GM13976 (cell line): ENCODE data around the gene MSH5.
"Not testable (repeated sequence)": the region's sequence is repeated elsewhere in the genome, so short reads cannot be mapped to it uniquely, and the experiment has no call there.

ENCODE experiments used
- DNase-seq: peaks from one replicate; pipeline ENCODE4 v3.0.0; 2012; ENCODE audit warnings: low spot score
- CTCF ChIP-seq: IDR thresholded peaks from 2 replicates; pipeline ENCODE4 v1.5.1; 2012; ENCODE audit warnings: borderline replicate concordance, mild to moderate bottlenecking; ENCODE audit not compliant: insufficient read depth; ENCODE audit errors: extremely low read depth, missing control alignments, control extremely low read depth
- in situ Hi-C: fragments of 300-500 bp; cut with MboI; formaldehyde crosslinking; loops from one replicate; pipeline ENCODE4 v1.12.0; 2022; ENCODE audit warnings: low sequenced_read_pairs, mixed read lengths, inconsistent platforms; ENCODE audit not compliant: unreplicated experiment

The MSH5 gene

GRCh38 chr6:31705931-31706330 lies 33.9 kb upstream of the MSH5 start:
- no peak for TF ChIP-seq CTCF

DNA sequence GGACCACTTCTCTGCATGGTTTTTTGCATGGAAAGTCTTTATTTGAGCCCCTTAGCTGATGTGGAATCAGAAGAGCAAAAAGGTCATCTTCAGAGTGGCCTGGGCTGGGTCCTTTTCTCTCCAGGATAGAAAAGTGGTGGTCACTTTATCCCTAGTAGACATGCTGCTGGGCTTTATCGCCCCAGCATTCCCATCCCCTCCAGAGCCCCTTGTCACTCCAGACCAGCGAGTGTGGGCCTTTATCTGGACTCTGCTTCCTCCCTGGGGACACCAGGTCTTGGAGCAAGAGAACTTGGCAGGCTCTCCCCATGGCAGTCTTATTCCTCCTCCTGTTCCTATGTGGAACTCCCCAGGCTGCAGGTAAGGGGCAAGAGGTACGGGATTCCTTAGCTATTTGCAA lies 33.2 kb upstream of the MSH5 start, which contains the start of gene LY6G6F:
TSS of gene LY6G6F (plus strand) at position 268 of the 400 bp plus-strand sequence. CDS start at position 309, 41 bp downstream.
- in situ Hi-C loops: no loop called here
- no peak for TF ChIP-seq CTCF
- DNase-seq: no peak

More at GRCh38 chr6:31705931-31706330, 33.9 kb upstream of the MSH5 start:
- no peak for DNase-seq
- in situ Hi-C loops: no loop called here

- TF ChIP-seq CTCF: no peak
These were observed 32.1 kb upstream of the MSH5 start for GRCh38 chr6:31707701-31708100.

GRCh38 chr6:31708224-31708623 lies 31.6 kb upstream of the MSH5 start:
- in situ Hi-C loops: no loop called here
- DNase-seq: no peak
- no peak for TF ChIP-seq CTCF

More at GRCh38 chr6:31707701-31708100, 32.1 kb upstream of the MSH5 start:
- DNase-seq: no peak
- in situ Hi-C loops: no loop called here

GRCh38 chr6:31709157-31709556 lies 30.6 kb upstream of the MSH5 start:
- DNase-seq, in situ Hi-C loops: not testable (repeated sequence)

- in situ Hi-C loops: no loop called here
- no peak for TF ChIP-seq CTCF
- DNase-seq: no peak
These were observed 29.1 kb upstream of the MSH5 start for GRCh38 chr6:31710523-31711219.

- in situ Hi-C loops: no loop called here
- no peak for TF ChIP-seq CTCF
- DNase-seq: no peak
These were observed 28.6 kb upstream of the MSH5 start for GRCh38 chr6:31711233-31711632.
